Measurements from ENCODE around the gene SNRNP40. TPM values are rescaled to one million over a fixed set of nuclear protein-coding genes. Genes with fewer than 3 reads are reported as not detected.

SNRNP40 gene
- total RNA-seq, 1 donor from 2014 or later: 38.1 TPM

GRCh38 chr1:31318146-31318545 is 21.6 kb upstream of the SNRNP40 start:
- no peaks in the 10 kb centered on the region for H3K27me3 ChIP-seq
- TF ChIP-seq POLR2A (IDR thresholded peaks at IDR 0.05) (no peak), POLR2AphosphoS5 (IDR thresholded peaks at IDR 0.05; ENCODE audit: insufficient read depth in 1 of 2, low read depth in 1 of 2) (no peak)
- TF ChIP-seq, protein P1, sequence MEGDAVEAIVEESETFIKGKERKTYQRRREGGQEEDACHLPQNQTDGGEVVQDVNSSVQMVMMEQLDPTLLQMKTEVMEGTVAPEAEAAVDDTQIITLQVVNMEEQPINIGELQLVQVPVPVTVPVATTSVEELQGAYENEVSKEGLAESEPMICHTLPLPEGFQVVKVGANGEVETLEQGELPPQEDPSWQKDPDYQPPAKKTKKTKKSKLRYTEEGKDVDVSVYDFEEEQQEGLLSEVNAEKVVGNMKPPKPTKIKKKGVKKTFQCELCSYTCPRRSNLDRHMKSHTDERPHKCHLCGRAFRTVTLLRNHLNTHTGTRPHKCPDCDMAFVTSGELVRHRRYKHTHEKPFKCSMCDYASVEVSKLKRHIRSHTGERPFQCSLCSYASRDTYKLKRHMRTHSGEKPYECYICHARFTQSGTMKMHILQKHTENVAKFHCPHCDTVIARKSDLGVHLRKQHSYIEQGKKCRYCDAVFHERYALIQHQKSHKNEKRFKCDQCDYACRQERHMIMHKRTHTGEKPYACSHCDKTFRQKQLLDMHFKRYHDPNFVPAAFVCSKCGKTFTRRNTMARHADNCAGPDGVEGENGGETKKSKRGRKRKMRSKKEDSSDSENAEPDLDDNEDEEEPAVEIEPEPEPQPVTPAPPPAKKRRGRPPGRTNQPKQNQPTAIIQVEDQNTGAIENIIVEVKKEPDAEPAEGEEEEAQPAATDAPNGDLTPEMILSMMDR (IDR thresholded peaks at IDR 0.05): no peak
- H3K36me3 ChIP-seq: peaks cover 0 to 44% of the 10 kb centered on the region in 2 donors
- no peaks in the 10 kb centered on the region for H3K9me3 ChIP-seq
- DNase-seq (ENCODE audit: extremely low spot score in 2 of 2): no peak
- no peak overlapping the region for H3K4me3 ChIP-seq
- no peaks in the 10 kb centered on the region for H3K4me1 ChIP-seq
- intact Hi-C loops (cut with DNase I): no loop called here
- no peak overlapping the region for H3K27ac ChIP-seq

- H3K27ac ChIP-seq: no peak overlapping the region
- no peaks in the 10 kb centered on the region for H3K9me3 ChIP-seq
- H3K27me3 ChIP-seq: no peaks in the 10 kb centered on the region
- H3K4me3 ChIP-seq: no peak overlapping the region
- peaks cover 0 to 55% of the 10 kb centered on the region in 2 donors for H3K36me3 ChIP-seq
- intact Hi-C loops (cut with DNase I): no loop called here
- no peaks in the 10 kb centered on the region for H3K4me1 ChIP-seq
- DNase-seq (ENCODE audit: extremely low spot score in 2 of 2): no peak
- TF ChIP-seq POLR2AphosphoS5 (IDR thresholded peaks at IDR 0.05; ENCODE audit: insufficient read depth in 1 of 2, low read depth in 1 of 2): no peak
- TF ChIP-seq POLR2A (IDR thresholded peaks at IDR 0.05): no peak
- TF ChIP-seq, protein P1 (IDR thresholded peaks at IDR 0.05): no peak
These were observed 19.3 kb upstream of the SNRNP40 start for GRCh38 chr1:31315902-31316301.

- Histone ChIP-seq H3K36me3 (peaks cover 0 to 26% of the 10 kb centered on the region in 2 donors), H3K4me3 (no peak overlapping the region), H3K27me3 (no peaks in the 10 kb centered on the region), H3K27ac (no peak overlapping the region), H3K9me3 (no peaks in the 10 kb centered on the region), H3K4me1 (peaks cover 8% of the 10 kb centered on the region)
- intact Hi-C loops (cut with DNase I): no loop called here
- no peak for DNase-seq (ENCODE audit: extremely low spot score in 2 of 2)
- TF ChIP-seq POLR2A (IDR thresholded peaks at IDR 0.05): no peak
- TF ChIP-seq POLR2AphosphoS5 (IDR thresholded peaks at IDR 0.05; ENCODE audit: insufficient read depth in 1 of 2, low read depth in 1 of 2): no peak
These were observed 13.6 kb upstream of the SNRNP40 start for GRCh38 chr1:31310198-31310597.

DNA sequence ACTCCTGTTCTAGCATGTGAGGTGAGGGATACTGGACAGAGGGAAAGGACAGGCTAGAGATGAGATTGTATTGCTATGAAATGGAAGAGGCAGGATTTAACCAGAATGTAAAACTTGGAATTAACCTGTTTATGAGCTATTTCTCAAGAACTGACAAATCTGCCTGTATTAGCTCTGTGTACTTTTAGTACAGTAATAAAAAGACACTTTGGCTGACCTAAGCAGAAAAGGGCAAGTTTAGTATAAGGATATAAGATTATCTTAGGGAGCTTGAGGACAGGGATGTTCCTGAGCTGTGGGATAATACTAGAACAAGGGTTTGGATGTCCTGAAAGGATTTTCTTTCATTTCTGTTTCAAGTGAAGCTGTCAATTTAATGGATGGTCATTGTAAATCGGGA is 11.4 kb upstream of the SNRNP40 start:
- Histone ChIP-seq H3K27me3 (no peaks in the 10 kb centered on the region), H3K36me3 (peaks cover 0 to 26% of the 10 kb centered on the region in 2 donors), H3K9me3 (no peaks in the 10 kb centered on the region), H3K4me3 (no peak overlapping the region), H3K27ac (no peak overlapping the region), H3K4me1 (peaks cover 8% of the 10 kb centered on the region)
- intact Hi-C loops (cut with DNase I): no loop called here
- TF ChIP-seq POLR2AphosphoS5 (IDR thresholded peaks at IDR 0.05; ENCODE audit: insufficient read depth in 1 of 2, low read depth in 1 of 2) (no peak), POLR2A (IDR thresholded peaks at IDR 0.05) (no peak)
- TF ChIP-seq, protein P1 (IDR thresholded peaks at IDR 0.05): no peak
- no peak for DNase-seq (ENCODE audit: extremely low spot score in 2 of 2)

GRCh38 chr1:31306278-31306677 is 9.7 kb upstream of the SNRNP40 start:
- DNase-seq (ENCODE audit: extremely low spot score in 2 of 2): no peak
- no peaks in the 10 kb centered on the region for H3K9me3 ChIP-seq
- H3K4me3 ChIP-seq: no peak overlapping the region
- TF ChIP-seq POLR2A (IDR thresholded peaks at IDR 0.05) (no peak), POLR2AphosphoS5 (IDR thresholded peaks at IDR 0.05; ENCODE audit: insufficient read depth in 1 of 2, low read depth in 1 of 2) (no peak)
- TF ChIP-seq, protein P1 (IDR thresholded peaks at IDR 0.05): no peak
- intact Hi-C loops (cut with DNase I): no loop called here
- H3K27me3 ChIP-seq: no peaks in the 10 kb centered on the region
- H3K4me1 ChIP-seq: peaks cover 8% of the 10 kb centered on the region
- peaks cover 0 to 13% of the 10 kb centered on the region in 2 donors for H3K36me3 ChIP-seq
- H3K27ac ChIP-seq: no peak overlapping the region
